ENCODE data around the gene PRSS38.

GRCh38 chr1:227808566-227808965 lies 6.9 kb upstream of the PRSS38 start:
- TF ChIP-seq CTCF (IDR thresholded peaks at IDR 0.05) (no peak), RFX5 (IDR thresholded peaks at IDR 0.05) (no peak), JUN (IDR thresholded peaks at IDR 0.05) (no peak), REST (IDR thresholded peaks at IDR 0.05) (no peak), MAX (IDR thresholded peaks at IDR 0.05) (no peak)
